NB4 (cell line): ENCODE results near the gene NOL3.

Source experiments
- CTCF ChIP-seq: IDR thresholded peaks from one replicate; pipeline ENCODE4 v1.5.1; 2012; ENCODE audit warnings: low read depth, low read length
- POLR2A ChIP-seq: IDR thresholded peaks from 2 replicates; pipeline ENCODE4 v1.6.1; 2011; ENCODE audit warnings: mild to moderate bottlenecking; ENCODE audit not compliant: insufficient read length; ENCODE audit errors: extremely low read depth

GRCh38 chr16:67199808-67200198, 29.5 kb downstream of the NOL3 start:
- no peak for TF ChIP-seq CTCF
- TF ChIP-seq POLR2A = no peak
